GM21619 (cell line): ENCODE data around the gene AIMP2.
A peak's percentile ranks its signal among the peaks of the same experiment; 100 is the strongest.
"Not testable (repeated sequence)": the region's sequence is repeated elsewhere in the genome, so short reads cannot be mapped to it uniquely, and the experiment has no call there.

ENCODE experiments used
- ATAC-seq: cut with Tn5 transposase; IDR thresholded peaks from one replicate; pipeline ENCODE4 v1.9.1; 2021; ENCODE audit not compliant: unreplicated experiment

AIMP2 gene

DNA sequence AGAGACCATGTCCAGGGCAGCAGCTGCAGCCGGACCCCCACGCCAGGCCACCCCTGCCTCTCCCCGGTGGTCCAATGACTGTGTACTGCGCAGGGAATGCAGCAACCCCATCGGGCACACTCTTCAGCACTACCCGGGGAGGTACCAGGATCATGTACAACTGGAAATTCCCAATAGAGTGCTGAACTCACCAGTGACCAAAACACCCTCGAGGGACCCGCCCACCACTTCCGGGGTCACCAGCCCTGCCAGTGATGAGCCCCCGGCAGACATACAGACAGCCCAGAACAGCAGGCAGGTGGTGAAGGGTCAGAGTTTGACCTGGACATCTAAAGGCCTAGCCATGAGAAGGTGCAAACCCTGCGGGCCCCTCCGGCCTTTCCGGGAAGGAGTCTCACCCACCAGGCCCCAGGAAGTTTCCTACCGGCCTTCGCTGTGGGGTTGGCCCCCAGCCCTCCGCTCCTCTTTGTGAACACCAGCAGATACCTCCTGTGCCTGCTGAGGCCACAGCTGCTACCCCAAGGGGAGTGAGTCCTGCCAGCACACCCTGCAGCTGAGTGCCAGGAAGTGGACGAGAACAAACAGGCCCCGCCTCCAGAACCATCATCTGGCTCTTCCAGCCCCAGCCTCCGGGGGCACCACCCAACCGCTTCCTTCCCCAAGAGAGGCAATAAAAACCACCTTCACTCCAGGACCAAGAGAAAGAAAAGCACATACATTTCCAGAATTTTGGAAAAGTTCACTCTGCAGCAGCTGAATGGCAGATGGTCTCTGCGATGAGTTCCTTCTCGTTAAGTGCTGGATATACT, 17.1 kb downstream of the AIMP2 start:
- ATAC-seq: peak; percentile 85

DNA sequence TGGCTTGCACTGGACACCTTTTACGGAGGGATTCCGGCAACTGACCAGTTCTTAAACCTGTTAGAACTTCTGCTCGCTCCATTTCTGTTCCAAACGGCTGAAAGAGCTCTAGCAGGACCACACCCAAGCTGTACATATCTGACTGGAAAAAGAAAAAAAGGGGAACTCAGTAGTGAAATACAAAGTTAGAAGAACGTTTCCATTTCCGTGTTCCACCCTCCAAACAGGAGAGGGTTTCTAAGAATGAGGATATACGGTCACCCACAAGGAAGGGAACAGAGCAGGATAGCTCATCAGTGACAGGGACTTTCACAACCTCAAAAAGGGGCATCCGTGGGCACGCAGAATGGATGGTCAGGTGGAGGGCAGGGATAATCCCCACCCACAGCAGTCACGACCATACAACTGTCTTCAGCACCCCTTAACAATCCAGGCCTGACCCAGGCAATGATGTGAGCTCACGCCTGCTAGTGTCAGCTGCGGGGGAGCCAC, 17.8 kb downstream of the AIMP2 start:
- ATAC-seq: peak; percentile 14

DNA sequence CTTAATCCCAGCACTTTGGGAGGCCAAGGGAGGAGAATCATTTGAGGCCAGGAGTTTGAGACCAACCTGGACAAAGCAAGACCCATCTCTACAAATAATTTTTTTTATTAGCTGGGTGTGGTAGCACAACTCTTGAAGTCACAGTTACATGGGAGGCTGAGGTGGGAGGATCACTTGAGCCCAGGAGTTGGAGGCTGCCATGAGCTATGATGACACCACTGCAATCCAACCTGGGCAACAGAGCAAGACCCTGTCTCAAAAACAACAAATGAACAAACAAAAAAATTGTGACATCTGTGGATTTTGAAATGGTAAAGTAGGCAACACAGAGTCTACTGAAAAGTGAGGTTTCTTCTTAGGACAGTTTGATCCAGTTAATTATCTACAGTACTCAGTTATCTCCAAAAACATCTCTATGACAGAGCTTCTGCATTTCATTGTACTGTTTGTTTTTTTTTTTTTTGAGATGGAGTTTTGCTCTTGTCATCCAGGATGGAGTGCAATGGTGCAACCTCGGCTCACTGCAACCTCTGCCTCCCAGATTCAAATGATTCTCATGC, 18.8 kb downstream of the AIMP2 start:
- no peak for ATAC-seq

DNA sequence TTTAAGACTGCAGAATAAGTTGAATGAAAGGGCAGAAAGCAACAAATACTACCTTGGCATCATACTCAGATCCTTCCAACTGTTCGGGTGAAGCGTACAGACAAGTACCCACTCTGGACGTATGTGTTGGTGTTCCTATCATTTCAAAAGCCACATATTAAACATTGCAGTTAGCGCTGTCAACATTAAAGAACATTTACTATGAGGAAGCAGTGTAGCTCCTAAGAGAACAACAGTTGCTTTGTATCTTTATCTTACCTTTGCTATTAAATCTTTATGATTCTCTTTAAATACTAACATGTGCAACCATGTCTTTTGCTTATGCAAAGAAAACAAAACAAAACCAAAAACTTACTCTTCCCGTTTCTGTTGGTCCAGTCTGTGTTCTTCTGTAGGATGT, 19.5 kb downstream of the AIMP2 start:
- no peak for ATAC-seq

DNA sequence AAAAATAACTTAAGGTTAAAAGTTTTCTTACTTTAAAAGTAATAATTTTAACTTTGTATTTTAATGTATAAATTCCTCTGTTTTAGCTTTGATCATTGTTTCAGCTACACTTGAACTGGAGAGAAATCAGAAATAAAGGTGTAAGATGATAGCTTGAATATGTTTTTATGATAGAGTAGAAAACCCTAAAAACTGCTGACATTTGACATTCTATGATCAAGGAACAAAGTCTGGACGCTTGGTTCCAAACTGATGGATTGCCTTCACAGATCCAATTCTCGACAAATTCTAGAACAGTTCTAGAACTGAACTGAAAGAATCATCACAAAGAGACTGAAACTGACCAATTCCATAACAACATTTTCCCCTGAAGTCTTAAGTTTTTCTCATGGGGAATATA, 21.9 kb downstream of the AIMP2 start, which contains the start of gene ANKRD61:
Gene ANKRD61, plus strand, starts transcription at position 389 of the 400 bp plus-strand sequence. Its CDS starts 0 bp downstream, at position 389.
- ATAC-seq: no peak

DNA sequence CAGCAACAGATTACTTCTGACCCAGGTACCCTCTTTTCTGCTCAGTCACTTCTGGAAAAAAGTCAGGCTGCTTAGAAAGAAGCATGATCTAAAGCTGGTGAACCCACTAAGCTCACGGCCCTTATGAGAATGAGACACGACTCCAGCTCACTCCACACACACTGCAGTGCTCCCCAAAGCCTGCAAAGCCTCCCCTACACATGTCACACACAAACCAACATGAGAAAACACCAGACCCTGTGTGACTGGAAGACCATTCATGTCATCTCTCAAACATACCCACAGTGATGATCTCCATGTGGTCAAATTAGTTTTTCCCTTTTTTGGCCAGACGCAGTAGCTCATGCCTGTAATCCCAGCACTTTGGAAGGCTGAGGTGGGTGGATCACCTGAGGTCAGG, 22.5 kb downstream of the AIMP2 start:
- no peak for ATAC-seq

DNA sequence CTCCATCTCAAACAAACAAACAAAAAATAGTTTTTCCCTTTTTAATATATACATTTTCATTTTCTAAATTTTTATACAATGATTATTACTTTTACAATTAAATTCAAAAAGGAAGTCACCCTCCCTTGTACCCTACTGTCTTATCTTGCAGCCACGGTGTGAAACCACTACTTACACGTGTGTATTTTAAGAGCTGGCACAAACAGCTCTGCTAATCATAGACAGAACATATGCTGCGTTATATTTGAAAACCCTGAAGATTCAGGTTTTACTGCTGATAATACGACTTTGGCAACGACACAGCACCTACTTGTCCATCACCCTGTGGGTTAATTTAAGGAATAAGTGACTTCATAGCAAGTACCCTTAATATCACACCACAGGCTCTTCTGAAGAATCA, 23.1 kb downstream of the AIMP2 start:
- ATAC-seq: no peak

DNA sequence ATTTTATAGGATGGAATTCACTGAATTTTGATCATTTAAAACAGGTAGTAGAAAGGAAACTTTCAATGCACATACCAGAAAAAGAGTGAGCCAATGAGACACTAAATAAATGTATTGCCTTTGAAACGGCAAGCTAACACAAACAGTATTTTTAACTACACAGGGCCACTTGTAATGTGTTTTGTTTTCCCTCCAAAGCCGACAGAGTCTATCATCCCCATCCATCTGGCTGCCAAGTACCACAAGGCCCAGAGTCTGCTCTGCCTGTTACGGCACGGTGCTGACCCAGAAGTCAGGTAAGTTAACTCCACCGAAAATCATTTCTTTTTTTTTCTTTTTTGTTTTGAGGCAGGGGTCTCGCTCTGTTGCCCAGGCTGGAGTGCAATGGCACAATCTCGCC, 23.6 kb downstream of the AIMP2 start:
- ATAC-seq: no peak

DNA sequence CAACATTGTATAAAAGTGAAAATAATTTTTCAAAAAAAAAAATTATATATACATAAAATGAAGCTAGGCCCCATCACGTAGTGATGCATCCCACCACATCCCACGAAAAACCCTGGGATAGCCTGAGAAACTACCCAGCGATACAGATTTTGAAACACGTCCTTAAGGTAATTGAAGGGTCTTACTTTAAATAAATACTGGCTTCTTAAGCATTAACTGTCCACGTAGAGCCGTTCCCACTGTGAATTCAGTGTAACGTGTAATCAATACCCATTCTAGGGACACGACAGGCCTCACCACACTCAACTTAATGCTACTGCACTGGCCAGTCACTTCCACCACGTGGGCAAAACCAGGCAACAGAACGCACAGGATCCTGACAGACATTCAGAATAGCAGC, 26.1 kb downstream of the AIMP2 start:
- ATAC-seq: no peak

DNA sequence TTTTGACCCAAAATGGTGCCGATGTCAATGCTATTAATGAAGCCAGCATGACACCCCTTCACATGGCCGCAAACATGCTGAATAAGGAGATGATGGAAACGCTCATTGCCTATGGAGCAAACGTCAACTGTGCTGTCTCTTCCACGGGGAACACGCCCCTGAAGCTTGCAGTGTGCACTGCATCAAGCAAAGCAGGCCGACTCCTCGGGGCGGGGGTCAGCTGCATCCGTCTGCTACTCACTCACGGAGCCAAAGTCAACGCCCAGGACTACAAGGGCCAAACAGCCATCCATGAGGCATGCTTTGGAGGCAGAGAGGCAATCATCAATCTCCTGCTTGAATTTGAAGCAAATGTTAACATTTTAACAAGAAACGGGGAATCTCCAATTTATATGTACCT, 26.6 kb downstream of the AIMP2 start:
- no peak for ATAC-seq

DNA sequence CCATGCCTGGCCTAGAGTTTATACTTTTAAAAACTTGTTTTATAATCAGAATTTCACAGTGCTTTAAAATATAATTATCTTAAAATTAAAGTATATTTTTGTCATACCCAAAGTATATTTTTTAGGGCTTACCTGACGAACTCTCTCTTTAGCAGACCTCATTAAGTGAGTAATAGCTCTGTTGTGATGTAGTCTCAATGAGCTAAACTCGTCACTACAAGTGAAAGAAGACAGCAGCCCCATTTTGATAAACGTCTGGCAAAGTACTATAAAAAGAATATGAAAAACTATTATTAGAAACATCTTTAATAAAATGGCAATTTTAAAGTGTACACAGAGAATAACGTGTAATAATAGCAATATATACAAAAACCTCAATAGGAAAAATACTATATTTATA, 40.7 kb downstream of the AIMP2 start:
- no peak for ATAC-seq

DNA sequence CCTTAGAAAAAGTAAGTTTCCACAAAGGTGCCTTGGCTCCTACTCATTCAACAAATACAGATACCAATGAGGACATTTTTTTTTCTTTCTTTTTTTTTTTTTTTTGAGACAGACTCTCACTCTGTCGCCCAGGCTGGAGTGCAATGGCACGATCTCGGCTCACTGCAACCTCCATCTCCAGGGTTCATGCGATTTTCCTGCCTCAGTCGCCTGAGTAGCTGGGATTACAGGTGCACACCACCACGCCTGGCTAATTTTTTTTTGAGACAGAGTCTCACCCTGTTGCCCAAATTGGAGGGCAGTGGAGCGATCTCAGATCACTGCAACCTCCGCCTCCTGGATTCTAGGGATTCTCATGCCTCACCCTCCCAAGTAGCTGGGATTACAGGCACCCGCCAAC, 42.1 kb downstream of the AIMP2 start:
- not testable (repeated sequence) for ATAC-seq

DNA sequence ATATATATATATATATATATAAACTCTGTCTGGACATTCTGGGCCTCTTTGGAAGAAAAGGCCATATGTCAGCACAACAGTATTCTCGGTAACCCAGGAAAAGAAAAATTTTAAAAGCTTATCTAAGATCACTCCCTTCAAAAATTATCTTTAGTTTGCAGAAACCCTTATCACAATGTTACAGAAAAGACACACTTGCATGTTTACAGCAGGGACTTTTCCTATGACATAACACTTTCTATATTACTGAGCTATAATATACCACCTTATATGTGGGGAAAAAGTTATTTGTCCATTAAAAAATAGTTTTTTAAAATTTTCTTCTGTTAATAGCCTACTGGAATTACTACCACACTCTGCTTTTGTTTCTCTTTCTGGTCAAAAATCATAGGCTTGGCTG, 47.5 kb downstream of the AIMP2 start:
- no peak for ATAC-seq

DNA sequence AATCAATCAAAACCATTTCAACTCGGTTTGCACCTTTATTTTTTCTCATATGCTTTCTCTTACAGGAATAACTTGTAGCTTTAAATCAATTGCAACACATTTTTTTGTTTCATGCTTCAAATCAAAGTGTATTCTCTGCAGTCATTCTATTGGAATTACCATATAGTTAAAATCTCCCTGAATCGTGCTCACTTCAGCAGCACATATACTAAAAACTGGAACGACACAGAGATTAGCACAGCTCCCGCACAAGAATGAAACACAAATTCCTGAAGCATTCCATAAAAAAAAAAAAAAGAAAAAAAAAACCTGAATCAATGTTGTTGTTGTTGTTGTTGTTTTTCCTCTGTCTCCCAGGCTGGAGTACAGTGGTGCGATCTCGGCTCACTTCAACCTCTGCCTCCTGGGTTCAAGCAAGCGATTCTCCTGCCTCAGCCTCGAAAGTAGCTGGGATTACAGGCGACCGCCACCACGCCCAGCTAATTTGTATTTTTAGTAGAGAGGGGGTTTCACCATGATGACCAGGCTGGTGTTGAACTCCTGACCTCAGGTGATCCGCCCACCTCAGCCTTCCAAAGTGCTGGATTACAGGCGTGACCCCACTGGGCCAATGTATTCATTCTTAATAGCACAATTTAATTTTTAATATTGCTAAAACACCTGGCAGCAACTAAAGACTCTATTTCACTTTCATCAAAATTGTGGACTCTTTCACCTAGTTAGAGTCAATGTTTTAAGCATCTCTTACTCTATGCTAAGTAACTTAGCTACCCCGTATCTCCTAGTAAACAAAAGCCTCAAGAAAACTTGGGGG, 48.5 kb downstream of the AIMP2 start:
- ATAC-seq: no peak

DNA sequence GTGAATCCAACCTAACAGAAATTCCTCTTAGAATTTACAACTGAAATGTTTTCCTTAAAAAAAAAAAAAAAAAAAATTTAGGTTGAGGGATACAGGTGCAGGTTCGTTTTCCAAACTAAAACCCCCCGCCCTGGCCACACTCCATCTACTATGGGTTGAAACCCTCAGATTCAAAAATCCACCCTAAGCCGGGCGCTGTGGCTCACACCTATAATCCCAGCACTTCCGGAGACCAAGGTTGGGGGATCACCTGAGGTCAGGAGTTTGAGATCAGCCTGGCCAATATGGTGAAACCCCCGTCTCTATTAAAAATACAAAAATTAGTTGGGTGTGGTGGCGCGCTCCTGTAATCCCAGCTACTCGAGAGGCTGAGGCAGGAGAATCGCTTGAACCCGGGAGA, 50.9 kb downstream of the AIMP2 start:
- ATAC-seq: not testable (repeated sequence)

DNA sequence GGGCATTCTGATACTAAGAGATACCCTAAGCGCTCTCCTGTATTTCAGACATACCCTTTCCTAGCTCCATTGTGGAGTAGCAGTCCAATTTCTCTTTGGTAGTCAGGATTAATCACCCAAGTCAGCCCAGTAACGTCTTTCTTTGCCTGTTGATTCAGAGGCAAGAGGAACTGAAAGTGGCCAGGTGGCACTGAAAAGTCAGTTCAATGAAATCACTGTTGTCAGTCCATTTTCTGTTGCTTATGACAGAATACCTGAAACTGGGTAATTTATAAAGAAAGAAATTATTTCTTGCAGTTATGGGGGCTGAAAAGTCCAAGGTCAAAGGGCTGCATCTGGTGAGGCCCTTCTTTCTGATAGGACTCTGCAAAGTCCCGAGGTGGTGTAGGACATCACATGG, 62.3 kb downstream of the AIMP2 start:
- ATAC-seq: peak; percentile 88
